Measurements from ENCODE around the gene C2orf49.

The C2orf49 gene

DNA sequence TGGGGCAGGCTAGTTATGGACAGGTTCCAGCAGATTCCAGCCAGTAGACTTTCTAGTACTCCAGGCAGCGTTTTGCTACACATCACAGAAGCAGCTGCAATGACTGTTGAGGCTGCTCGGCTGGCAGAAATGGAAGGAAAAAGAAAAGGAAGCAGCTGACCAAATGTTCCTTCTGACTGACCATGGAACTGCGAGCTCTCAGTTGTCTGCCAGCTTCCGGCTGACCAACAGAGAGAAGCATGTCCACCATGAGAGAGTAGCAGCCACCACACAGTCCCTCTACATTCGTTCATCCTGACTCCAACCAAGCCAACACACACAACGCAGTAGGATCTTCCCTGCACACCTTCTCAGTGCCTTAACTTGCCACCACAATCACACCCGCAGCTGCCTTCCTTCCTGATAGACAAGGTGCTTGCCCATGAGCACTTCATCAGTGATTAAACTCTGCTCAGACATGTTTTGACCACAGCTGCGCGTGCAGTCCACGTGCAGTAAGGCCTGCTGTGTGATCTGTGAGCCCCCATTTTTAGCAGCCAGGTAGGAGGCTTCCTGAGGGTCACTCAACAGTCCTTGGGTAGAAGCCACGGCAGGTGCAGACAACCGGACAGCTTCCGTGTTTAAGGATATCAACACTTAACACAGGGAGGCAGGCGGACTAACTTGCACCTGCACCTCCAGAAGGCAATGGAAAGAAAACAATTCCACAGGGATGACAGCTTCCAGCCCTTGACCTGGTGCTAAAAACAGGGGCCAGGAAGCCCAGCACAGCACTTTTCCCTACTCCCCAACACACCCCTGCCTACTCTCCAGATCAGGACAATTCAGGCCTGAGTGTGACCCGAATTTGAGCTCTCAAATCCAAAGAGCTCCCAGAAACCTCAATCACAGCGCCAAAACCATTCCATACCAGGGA is 8.8 kb upstream of the C2orf49 start:
- H3K79me1 ChIP-seq (replicated peaks; ENCODE audit: low read length, poor library complexity, severe bottlenecking): peaks cover 1% of the 10 kb centered on the region
- H2BK120ac ChIP-seq (ENCODE audit: low read depth, low read length): no peak overlapping the region
- peak overlapping the region; percentile 96 for H2AK5ac ChIP-seq (ENCODE audit: low read length, severe bottlenecking)
- peak overlapping the region; percentile 93 for H4K91ac ChIP-seq (ENCODE audit: low read length)
- H3K9ac ChIP-seq (ENCODE audit: low read length): peak overlapping the region; percentile 87
- peak overlapping the region in 1 of 2 experiments; percentile 82 for H3K14ac ChIP-seq (ENCODE audit: low read length in 2 of 2)
- peak overlapping the region; percentile 94 for H2BK5ac ChIP-seq (ENCODE audit: low read depth, low read length, poor library complexity, severe bottlenecking)
- peak; percentile 67 for DNase-seq
- H3K23ac ChIP-seq (ENCODE audit: low read length in 2 of 2): peak overlapping the region in 1 of 2 experiments; percentile 100
- H3K27me3 ChIP-seq (ENCODE audit: control insufficient read depth in 1 of 2, insufficient read depth in 1 of 2, low read length in 2 of 2): no peaks in the 10 kb centered on the region
- H2BK12ac ChIP-seq (ENCODE audit: low read length in 2 of 2): peak overlapping the region; percentile 1 to 87
- peaks cover 0 to 8% of the 10 kb centered on the region in 2 experiments for H3K36me3 ChIP-seq (ENCODE audit: control insufficient read depth in 1 of 2, insufficient read depth in 2 of 2, low read depth in 1 of 2, low read length in 2 of 2)
- peak overlapping the region; percentile 44 for H3K4me2 ChIP-seq (ENCODE audit: low read length, poor library complexity, severe bottlenecking)
- peaks cover 24% of the 10 kb centered on the region for H3K4me1 ChIP-seq (ENCODE audit: control insufficient read depth, insufficient read depth, low read depth, low read length)
- peak overlapping the region; percentile 87 to 90 for H3K4ac ChIP-seq (ENCODE audit: low read depth in 1 of 2, low read length in 2 of 2)
- no peak overlapping the region for H2BK15ac ChIP-seq (ENCODE audit: low read depth, poor library complexity, severe bottlenecking)
- H3K18ac ChIP-seq (ENCODE audit: low read depth in 1 of 2, low read length in 2 of 2): peak overlapping the region; percentile 92 to 96
- WGBS: 61% methylated on average over 16 of the region's 16 CpGs
- peak overlapping the region; percentile 79 for H2AFZ ChIP-seq (ENCODE audit: low read depth, low read length)
- peak overlapping the region; percentile 86 for H4K8ac ChIP-seq (ENCODE audit: low read length)
- peak overlapping the region; percentile 99 for H3K27ac ChIP-seq (ENCODE audit: low read length, poor library complexity, severe bottlenecking)
- no peaks in the 10 kb centered on the region for H3K9me3 ChIP-seq (ENCODE audit: control insufficient read depth, low read length)
- H3K4me3 ChIP-seq (ENCODE audit: insufficient read depth in 1 of 2, low read depth in 1 of 2, low read length in 2 of 2): peak overlapping the region; percentile 76 to 95

DNA sequence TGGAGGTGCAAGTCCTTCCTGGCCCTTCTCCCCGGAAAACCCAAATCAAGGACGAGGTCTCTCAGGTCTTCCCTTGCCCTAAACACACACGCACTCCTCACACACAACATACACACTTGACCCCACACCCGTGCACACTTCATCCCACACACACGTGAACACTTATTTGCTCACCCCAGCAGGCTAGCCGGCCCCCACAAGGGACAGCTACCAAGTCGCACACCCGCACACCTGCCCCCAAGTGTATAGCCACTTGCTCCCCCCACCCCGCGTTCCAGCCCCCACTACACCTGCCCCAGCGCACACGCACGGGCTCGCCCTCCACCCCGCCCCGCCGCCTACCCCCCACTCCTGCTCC is 8.2 kb upstream of the C2orf49 start:
- Histone ChIP-seq H3K36me3 (ENCODE audit: control insufficient read depth in 1 of 2, insufficient read depth in 2 of 2, low read depth in 1 of 2, low read length in 2 of 2) (peaks cover 0 to 8% of the 10 kb centered on the region in 2 experiments), H3K4me2 (ENCODE audit: low read length, poor library complexity, severe bottlenecking) (peak overlapping the region; percentile 44), H3K4me1 (ENCODE audit: control insufficient read depth, insufficient read depth, low read depth, low read length) (peaks cover 24% of the 10 kb centered on the region), H2BK12ac (ENCODE audit: low read length in 2 of 2) (peak overlapping the region; percentile 41 to 87), H4K91ac (ENCODE audit: low read length) (peak overlapping the region; percentile 93), H3K27ac (ENCODE audit: low read length, poor library complexity, severe bottlenecking) (peak overlapping the region; percentile 99), H2BK120ac (ENCODE audit: low read depth, low read length) (peak overlapping the region; percentile 96), H2AFZ (ENCODE audit: low read depth, low read length) (peak overlapping the region; percentile 79), H3K14ac (ENCODE audit: low read length in 2 of 2) (peak overlapping the region; percentile 17 to 73), H2AK5ac (ENCODE audit: low read length, severe bottlenecking) (peak overlapping the region; percentile 96), H3K27me3 (ENCODE audit: control insufficient read depth in 1 of 2, insufficient read depth in 1 of 2, low read length in 2 of 2) (no peaks in the 10 kb centered on the region), H2BK15ac (ENCODE audit: low read depth, poor library complexity, severe bottlenecking) (no peak overlapping the region), H2BK5ac (ENCODE audit: low read depth, low read length, poor library complexity, severe bottlenecking) (peak overlapping the region; percentile 94), H3K79me1 (replicated peaks; ENCODE audit: low read length, poor library complexity, severe bottlenecking) (peaks cover 1% of the 10 kb centered on the region), H3K9ac (ENCODE audit: low read length) (peak overlapping the region; percentile 87), H3K9me3 (ENCODE audit: control insufficient read depth, low read length) (no peaks in the 10 kb centered on the region), H4K8ac (ENCODE audit: low read length) (peak overlapping the region; percentile 91), H3K4ac (ENCODE audit: low read depth in 1 of 2, low read length in 2 of 2) (peak overlapping the region; percentile 87 to 90), H3K18ac (ENCODE audit: low read depth in 1 of 2, low read length in 2 of 2) (peak overlapping the region; percentile 92 to 96), H3K23ac (ENCODE audit: low read length in 2 of 2) (peak overlapping the region in 1 of 2 experiments; percentile 78), H3K4me3 (ENCODE audit: insufficient read depth in 1 of 2, low read depth in 1 of 2, low read length in 2 of 2) (peak overlapping the region; percentile 76 to 95)
- 2% methylated on average over 15 of the region's 17 CpGs for WGBS
- DNase-seq: no peak

DNA sequence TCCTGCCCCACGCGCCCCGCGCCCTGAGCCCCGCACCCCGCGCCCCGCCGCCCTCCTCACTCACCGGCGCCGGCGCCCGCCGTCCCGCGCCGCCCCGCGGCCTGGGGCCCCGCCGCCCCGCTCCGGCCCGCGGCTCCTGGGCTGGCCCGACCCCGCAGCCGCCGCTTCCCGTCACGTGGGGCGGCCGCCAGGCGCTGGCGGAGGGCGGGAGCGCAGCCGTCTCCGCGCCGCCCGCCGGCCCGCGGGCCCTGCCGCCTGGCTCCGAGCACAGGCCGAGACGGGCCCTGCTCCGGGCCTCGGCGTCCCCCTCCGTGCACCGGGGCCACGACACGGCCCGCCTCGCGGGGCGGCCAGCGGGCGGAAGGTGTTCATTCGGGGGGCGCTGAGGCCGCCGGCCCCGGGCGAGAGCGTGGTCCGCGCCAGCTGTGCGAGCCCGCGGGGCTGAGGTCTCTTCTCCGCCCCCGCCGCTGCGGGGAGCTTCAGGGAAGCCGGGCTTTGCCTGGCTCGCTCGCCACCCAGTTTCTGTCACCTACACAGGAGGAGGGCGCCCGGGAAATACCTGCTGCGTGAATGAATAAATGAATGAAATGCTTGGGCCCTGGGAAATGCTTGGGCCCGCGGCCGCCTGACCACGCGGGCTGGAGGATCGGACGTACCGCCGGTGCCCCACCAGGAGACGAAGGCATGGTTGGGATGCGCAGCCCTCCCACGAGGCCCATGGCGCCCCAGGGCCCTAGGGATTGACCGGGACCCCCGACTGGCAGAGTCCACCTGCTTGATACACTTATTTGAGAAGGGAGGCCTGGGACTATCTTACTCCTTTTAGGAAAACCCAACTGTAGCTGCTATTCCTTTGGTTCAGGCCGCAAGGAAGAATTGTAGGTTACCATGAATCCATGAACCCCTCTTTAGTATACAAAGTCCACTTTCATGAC is 7.5 kb upstream of the C2orf49 start, which contains the start of gene TGFBRAP1:
Gene TGFBRAP1, minus strand, starts transcription at position 175 of the 935 bp plus-strand sequence. CDS start 21,434 bp downstream, outside the sequence.
- H2BK12ac ChIP-seq (ENCODE audit: low read length in 2 of 2): peak within 1 kb of the TSS; percentile 67 to 87
- peak within 1 kb of the TSS; percentile 100 for H2BK15ac ChIP-seq (ENCODE audit: low read depth, poor library complexity, severe bottlenecking)
- H4K8ac ChIP-seq (ENCODE audit: low read length): peak within 1 kb of the TSS; percentile 99
- H2AFZ ChIP-seq (ENCODE audit: low read depth, low read length): peak within 1 kb of the TSS; percentile 79
- peak within 1 kb of the TSS; percentile 92 to 96 for H3K18ac ChIP-seq (ENCODE audit: low read depth in 1 of 2, low read length in 2 of 2)
- H3K4me1 ChIP-seq (ENCODE audit: control insufficient read depth, insufficient read depth, low read depth, low read length): peaks cover 21% of the 10 kb centered on the region
- peak within 1 kb of the TSS in 1 of 2 experiments; percentile 100 for H3K23ac ChIP-seq (ENCODE audit: low read length in 2 of 2)
- H3K14ac ChIP-seq (ENCODE audit: low read length in 2 of 2): peak within 1 kb of the TSS; percentile 17 to 82
- peak within 1 kb of the TSS; percentile 99 for H3K27ac ChIP-seq (ENCODE audit: low read length, poor library complexity, severe bottlenecking)
- H2BK120ac ChIP-seq (ENCODE audit: low read depth, low read length): peak within 1 kb of the TSS; percentile 96
- peaks cover 0 to 12% of the 10 kb centered on the region in 2 experiments for H3K36me3 ChIP-seq (ENCODE audit: control insufficient read depth in 1 of 2, insufficient read depth in 2 of 2, low read depth in 1 of 2, low read length in 2 of 2)
- peak within 1 kb of the TSS; percentile 95 for H2BK5ac ChIP-seq (ENCODE audit: low read depth, low read length, poor library complexity, severe bottlenecking)
- H3K79me1 ChIP-seq (replicated peaks; ENCODE audit: low read length, poor library complexity, severe bottlenecking): peaks cover 1% of the 10 kb centered on the region
- no peaks in the 10 kb centered on the region for H3K27me3 ChIP-seq (ENCODE audit: control insufficient read depth in 1 of 2, insufficient read depth in 1 of 2, low read length in 2 of 2)
- H3K9ac ChIP-seq (ENCODE audit: low read length): peak within 1 kb of the TSS; percentile 89
- peak within 1 kb of the TSS; percentile 87 to 90 for H3K4ac ChIP-seq (ENCODE audit: low read depth in 1 of 2, low read length in 2 of 2)
- WGBS: 5% methylated on average over 77 of the region's 101 CpGs
- peak within 1 kb of the TSS; percentile 76 to 95 for H3K4me3 ChIP-seq (ENCODE audit: insufficient read depth in 1 of 2, low read depth in 1 of 2, low read length in 2 of 2)
- DNase-seq: peak; percentile 55
- H3K9me3 ChIP-seq (ENCODE audit: control insufficient read depth, low read length): no peaks in the 10 kb centered on the region
- peak within 1 kb of the TSS; percentile 79 for H3K4me2 ChIP-seq (ENCODE audit: low read length, poor library complexity, severe bottlenecking)
- peak within 1 kb of the TSS; percentile 93 for H4K91ac ChIP-seq (ENCODE audit: low read length)
- H2AK5ac ChIP-seq (ENCODE audit: low read length, severe bottlenecking): peak within 1 kb of the TSS; percentile 96
